DMS53 treated with DMSO at 0.1 percent for 48 hours (cell line): ENCODE measurements around the gene SIRPB2.

Source experiments
- DNase-seq: peaks from one replicate; lab custom pipeline; 2025; ENCODE audit not compliant: unreplicated experiment; lab: John Stamatoyannopoulos, UW

Gene SIRPB2

GRCh38 chr20:1443085-1443484, 48.1 kb downstream of the SIRPB2 start:
- DNase-seq, result no peak

GRCh38 chr20:1442304-1442703, 48.9 kb downstream of the SIRPB2 start:
- DNase-seq, result no peak

- DNase-seq, result no peak
These were observed 50.1 kb downstream of the SIRPB2 start for GRCh38 chr20:1441133-1441532.

- DNase-seq, result no peak
These were observed 51.2 kb downstream of the SIRPB2 start for GRCh38 chr20:1440024-1440423.

GRCh38 chr20:1438361-1438760, 52.9 kb downstream of the SIRPB2 start:
- no peak for DNase-seq

- DNase-seq, result peak; percentile 64
These were observed 53.9 kb downstream of the SIRPB2 start for GRCh38 chr20:1437235-1437904.

GRCh38 chr20:1436263-1436662, 55.0 kb downstream of the SIRPB2 start:
- DNase-seq, result no peak

- no peak for DNase-seq
These were observed 55.9 kb downstream of the SIRPB2 start for GRCh38 chr20:1435337-1435699.

GRCh38 chr20:1434571-1435336, 56.5 kb downstream of the SIRPB2 start:
- no peak for DNase-seq

GRCh38 chr20:1431158-1431557, 60.1 kb downstream of the SIRPB2 start:
- DNase-seq, result no peak

GRCh38 chr20:1430004-1430451, 61.2 kb downstream of the SIRPB2 start:
- DNase-seq, result no peak

- DNase-seq, result no peak
These were observed 62.0 kb downstream of the SIRPB2 start for GRCh38 chr20:1429143-1429728.

- peak; percentile 60 for DNase-seq
These were observed 63.7 kb downstream of the SIRPB2 start for GRCh38 chr20:1427457-1428054.

GRCh38 chr20:1426231-1426849, 64.9 kb downstream of the SIRPB2 start:
- no peak for DNase-seq
